Uterus (tissue), 2 donors: Measurements from ENCODE around the gene MT1B.

ENCODE experiments used
- CTCF ChIP-seq, 4 experiments: fragments of 200-600 bp in 2 of 4; fragments of 450-650 bp in 2 of 4; sonication (generic) in 2 of 4; IDR thresholded peaks; one replicate each; pipeline ENCODE4 v1.5.1; 2016 to 2019; ENCODE audit warnings: antibody characterized with exemption in 4 of 4, mild to moderate bottlenecking in 2 of 4, moderate library complexity in 1 of 4
- POLR2A ChIP-seq, 2 donors: fragments of 450-650 bp; IDR thresholded peaks; one replicate each; pipeline ENCODE4 v1.6.1; 2016; ENCODE audit warnings: antibody characterized with exemption in 2 of 2, mild to moderate bottlenecking in 1 of 2, moderate library complexity in 1 of 2

- TF ChIP-seq CTCF (IDR thresholded peaks at IDR 0.05) (no peak), POLR2A (IDR thresholded peaks at IDR 0.05) (no peak)
Measured at GRCh38 chr16:56611281-56611833, 40.3 kb upstream of the MT1B start.
